Chondrocyte (in vitro differentiated cells): Measurements from ENCODE around the gene LMX1A. TPM values are rescaled to one million over a fixed set of nuclear protein-coding genes. Genes with fewer than 3 reads are reported as not detected.

ENCODE experiments used
- DNase-seq: peaks from one replicate; pipeline ENCODE4 v3.0.0; 2021; ENCODE audit warnings: mixed read lengths, low spot score
- H3K27ac Mint-ChIP-seq: one replicate; pipeline ENCODE4 v1.8.0; 2021; ENCODE audit warnings: mild to moderate bottlenecking, moderate library complexity, mixed read lengths; ENCODE audit not compliant: unreplicated experiment
- H3K27me3 Mint-ChIP-seq: 2 replicates; pipeline ENCODE4 v1.8.0; 2021; ENCODE audit warnings: low read depth, mixed read lengths
- H3K36me3 Mint-ChIP-seq: 2 replicates; pipeline ENCODE4 v1.8.0; 2021; ENCODE audit warnings: low read depth, mixed read lengths
- H3K4me1 Mint-ChIP-seq: 2 replicates; pipeline ENCODE4 v1.8.0; 2021; ENCODE audit warnings: low read depth, mild to moderate bottlenecking, mixed read lengths
- H3K4me3 Mint-ChIP-seq: one replicate; pipeline ENCODE4 v1.8.0; 2021; ENCODE audit warnings: mild to moderate bottlenecking, moderate library complexity, mixed read lengths; ENCODE audit not compliant: unreplicated experiment
- H3K9me3 Mint-ChIP-seq: 2 replicates; pipeline ENCODE4 v1.8.0; 2021; ENCODE audit warnings: low read depth, mixed read lengths
- CTCF ChIP-seq: fragments of 200-600 bp; sonication (generic); IDR thresholded peaks from 2 replicates; pipeline ENCODE4 v1.5.0; 2021; ENCODE audit warnings: antibody characterized with exemption, mild to moderate bottlenecking, moderate library complexity
- total RNA-seq: library from RNA; stranded (reverse); gene quantifications from 3 replicates; pipeline ENCODE4 v1.2.1, GENCODE V29; 2021

LMX1A gene
- total RNA-seq, 1 donor from 2014 or later = not detected

- no peak overlapping the region for H3K27ac Mint-ChIP-seq
- no peaks in the 10 kb centered on the region for H3K9me3 Mint-ChIP-seq
Measured at GRCh38 chr1:165353731-165354671, 2.5 kb downstream of the LMX1A start.

GRCh38 chr1:165352442-165353293 lies 3.8 kb downstream of the LMX1A start:
- no peaks in the 10 kb centered on the region for H3K9me3 Mint-ChIP-seq
- H3K27ac Mint-ChIP-seq = no peak overlapping the region
- TF ChIP-seq CTCF = no peak
- no peak overlapping the region for H3K4me3 Mint-ChIP-seq
- no peak for DNase-seq
- H3K36me3 Mint-ChIP-seq = no peaks in the 10 kb centered on the region
- peaks cover 26% of the 10 kb centered on the region for H3K4me1 Mint-ChIP-seq
- H3K27me3 Mint-ChIP-seq = peaks cover 85% of the 10 kb centered on the region

More at GRCh38 chr1:165353731-165354671, 2.5 kb downstream of the LMX1A start:
- Mint-ChIP-seq H3K4me1 (peaks cover 26% of the 10 kb centered on the region), H3K36me3 (no peaks in the 10 kb centered on the region), H3K4me3 (no peak overlapping the region), H3K27me3 (peaks cover 86% of the 10 kb centered on the region)
- DNase-seq = no peak
- no peak for TF ChIP-seq CTCF

GRCh38 chr1:165351863-165352441 lies 4.6 kb downstream of the LMX1A start:
- Mint-ChIP-seq H3K9me3 (no peaks in the 10 kb centered on the region), H3K4me3 (no peak overlapping the region), H3K27ac (no peak overlapping the region), H3K4me1 (peaks cover 24% of the 10 kb centered on the region), H3K36me3 (no peaks in the 10 kb centered on the region), H3K27me3 (peaks cover 84% of the 10 kb centered on the region)
- DNase-seq = no peak
- TF ChIP-seq CTCF = no peak

GRCh38 chr1:165350840-165351239 lies 5.7 kb downstream of the LMX1A start:
- Mint-ChIP-seq H3K4me3 (no peak overlapping the region), H3K27me3 (peaks cover 90% of the 10 kb centered on the region), H3K4me1 (peaks cover 20% of the 10 kb centered on the region), H3K36me3 (no peaks in the 10 kb centered on the region), H3K9me3 (no peaks in the 10 kb centered on the region), H3K27ac (no peak overlapping the region)
- no peak for DNase-seq
- no peak for TF ChIP-seq CTCF

GRCh38 chr1:165345502-165345901 lies 11.0 kb downstream of the LMX1A start:
- no peak for DNase-seq
- Mint-ChIP-seq H3K36me3 (no peaks in the 10 kb centered on the region), H3K4me3 (no peak overlapping the region), H3K27me3 (peaks cover 82% of the 10 kb centered on the region), H3K27ac (no peak overlapping the region), H3K4me1 (no peaks in the 10 kb centered on the region), H3K9me3 (no peaks in the 10 kb centered on the region)
- TF ChIP-seq CTCF = no peak
